GM12873 (cell line): ENCODE data around the gene INPP4B.

ENCODE experiments used
- TF ChIP-seq, protein P1 (sequence below): IDR thresholded peaks from 2 replicates; pipeline ENCODE4 v1.5.1; 2012; ENCODE audit warnings: low read depth, mild to moderate bottlenecking, moderate library complexity, low read length, control low read depth; ENCODE audit not compliant: insufficient read depth; ENCODE audit errors: missing control alignments

The INPP4B gene

DNA sequence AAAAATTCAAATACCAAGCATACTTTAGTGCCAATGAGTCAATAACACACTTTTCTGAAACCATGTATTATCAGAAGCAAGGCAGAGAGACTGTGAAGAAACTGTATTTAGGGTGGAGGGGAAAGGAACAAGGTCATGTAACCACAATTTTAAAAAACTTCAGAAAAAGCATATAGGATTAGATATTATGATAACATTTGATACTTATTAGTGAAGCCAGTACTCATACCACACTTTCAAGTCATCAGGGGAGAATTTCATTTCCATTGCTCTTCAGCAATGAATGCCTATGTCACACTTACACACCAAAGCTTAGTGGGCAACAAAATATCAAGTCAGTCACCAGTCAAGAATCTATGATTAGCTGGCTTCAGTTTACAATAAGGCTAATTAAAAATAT lies 607.5 kb downstream of the INPP4B start:
- TF ChIP-seq, protein P1, sequence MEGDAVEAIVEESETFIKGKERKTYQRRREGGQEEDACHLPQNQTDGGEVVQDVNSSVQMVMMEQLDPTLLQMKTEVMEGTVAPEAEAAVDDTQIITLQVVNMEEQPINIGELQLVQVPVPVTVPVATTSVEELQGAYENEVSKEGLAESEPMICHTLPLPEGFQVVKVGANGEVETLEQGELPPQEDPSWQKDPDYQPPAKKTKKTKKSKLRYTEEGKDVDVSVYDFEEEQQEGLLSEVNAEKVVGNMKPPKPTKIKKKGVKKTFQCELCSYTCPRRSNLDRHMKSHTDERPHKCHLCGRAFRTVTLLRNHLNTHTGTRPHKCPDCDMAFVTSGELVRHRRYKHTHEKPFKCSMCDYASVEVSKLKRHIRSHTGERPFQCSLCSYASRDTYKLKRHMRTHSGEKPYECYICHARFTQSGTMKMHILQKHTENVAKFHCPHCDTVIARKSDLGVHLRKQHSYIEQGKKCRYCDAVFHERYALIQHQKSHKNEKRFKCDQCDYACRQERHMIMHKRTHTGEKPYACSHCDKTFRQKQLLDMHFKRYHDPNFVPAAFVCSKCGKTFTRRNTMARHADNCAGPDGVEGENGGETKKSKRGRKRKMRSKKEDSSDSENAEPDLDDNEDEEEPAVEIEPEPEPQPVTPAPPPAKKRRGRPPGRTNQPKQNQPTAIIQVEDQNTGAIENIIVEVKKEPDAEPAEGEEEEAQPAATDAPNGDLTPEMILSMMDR: no peak

DNA sequence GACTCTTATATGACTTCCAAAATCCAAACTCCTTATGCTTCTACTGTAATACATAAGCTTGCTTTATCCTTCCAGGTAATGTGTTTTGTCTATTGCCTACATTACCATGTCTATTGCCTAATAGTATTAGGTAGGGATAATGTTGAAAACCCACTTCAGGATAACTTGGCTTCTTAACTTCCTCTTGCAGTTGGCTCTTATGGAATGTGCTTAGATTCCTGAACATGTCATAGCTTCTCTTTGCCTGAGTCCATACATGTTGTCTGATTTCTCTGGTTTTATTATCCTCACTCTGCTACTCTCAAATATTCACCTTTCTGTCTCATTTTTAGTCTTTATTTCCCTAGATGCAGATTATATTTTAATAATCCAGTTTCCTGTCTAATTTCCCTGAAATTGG lies 609.8 kb downstream of the INPP4B start:
- TF ChIP-seq, protein P1: no peak

DNA sequence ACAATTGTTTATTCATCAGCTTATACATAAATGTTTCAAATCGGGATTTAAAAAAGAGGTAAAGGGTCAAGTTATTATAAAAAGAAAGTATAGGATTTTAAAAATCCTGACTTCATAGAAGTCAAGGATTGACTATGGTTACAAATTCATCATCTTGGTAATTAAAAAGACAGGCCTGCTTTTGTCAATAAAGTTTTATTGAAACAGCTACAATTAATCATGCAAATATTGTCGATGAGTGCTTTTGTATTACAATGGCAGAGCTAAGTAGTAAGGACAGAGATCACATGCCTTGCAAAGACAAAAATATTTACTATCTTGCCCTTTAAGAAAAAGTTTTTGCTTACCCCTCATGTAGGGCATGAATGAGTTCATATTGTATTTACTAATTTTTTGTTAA lies 614.3 kb downstream of the INPP4B start:
- TF ChIP-seq, protein P1: no peak

DNA sequence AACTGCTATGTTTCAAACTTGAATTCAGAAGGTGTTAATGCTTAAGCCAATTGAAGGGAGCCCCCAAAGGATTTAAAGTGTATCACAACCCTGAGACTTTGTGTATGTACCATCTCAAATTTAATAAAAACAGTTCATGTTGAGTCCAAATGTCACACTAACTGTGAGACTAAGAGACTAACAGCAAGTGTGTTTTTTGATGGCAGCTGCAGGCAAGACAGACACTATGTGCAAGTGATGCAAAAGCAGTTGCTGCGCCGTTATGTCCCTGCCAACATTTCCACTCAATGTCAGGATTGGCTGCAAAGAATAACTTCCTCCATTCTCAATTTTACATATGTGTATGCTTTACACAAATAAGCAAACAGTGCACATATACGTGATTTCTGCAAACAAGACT lies 615.1 kb downstream of the INPP4B start:
- TF ChIP-seq, protein P1: no peak

DNA sequence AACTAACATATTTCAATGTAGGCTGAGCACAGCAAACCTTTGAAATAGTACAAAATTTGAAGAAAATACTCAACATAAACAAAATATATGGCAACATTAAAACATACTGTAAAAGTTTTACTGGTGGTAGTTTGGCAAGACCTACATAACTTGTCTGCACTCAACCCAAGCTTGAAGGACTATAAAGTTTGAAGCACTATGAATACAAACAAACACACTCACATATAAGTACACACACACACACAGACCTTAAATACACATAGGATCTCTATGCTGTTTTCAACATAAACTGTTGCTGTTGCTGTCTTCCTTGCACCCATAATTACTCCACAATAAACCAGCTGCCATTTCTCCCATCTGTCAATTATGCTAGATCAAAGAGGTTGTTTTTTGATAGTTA lies 620.1 kb downstream of the INPP4B start:
- TF ChIP-seq, protein P1: no peak

DNA sequence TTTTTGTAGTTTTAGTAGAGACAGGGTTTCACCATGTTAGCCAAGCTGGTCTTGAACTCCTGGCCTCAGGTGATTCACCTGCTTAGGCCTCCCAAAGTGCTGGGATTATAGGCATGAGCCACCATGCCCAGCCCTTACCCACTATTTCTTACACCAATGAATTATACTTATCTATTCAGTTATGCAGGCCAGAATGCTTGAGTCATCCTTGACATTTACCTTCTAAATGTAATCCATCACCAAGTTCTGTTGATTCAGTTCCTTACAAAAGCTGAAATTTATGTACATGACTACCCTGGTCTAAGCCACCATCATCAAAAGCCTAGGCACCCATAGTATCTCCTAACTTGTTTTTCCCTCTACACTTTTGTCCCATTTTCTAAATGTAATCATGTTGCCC lies 624.0 kb downstream of the INPP4B start:
- TF ChIP-seq, protein P1: no peak

DNA sequence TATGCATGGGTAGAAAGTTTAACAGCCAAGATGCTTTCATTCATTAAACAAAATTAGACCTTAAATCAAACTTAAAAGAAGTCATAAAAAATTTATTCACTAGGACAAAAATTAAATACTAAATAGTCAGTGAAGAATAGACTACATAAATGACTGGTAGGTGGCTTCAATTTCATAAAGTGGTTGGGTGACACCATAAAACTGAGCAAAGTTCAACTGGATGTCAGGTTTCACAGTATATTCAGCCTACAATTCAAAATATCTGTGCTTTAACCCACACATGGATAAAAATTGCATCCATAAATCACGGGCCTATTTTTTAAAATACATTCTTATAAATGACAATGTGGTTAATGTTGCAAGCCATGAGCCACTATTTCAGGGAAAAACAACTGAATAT lies 627.4 kb downstream of the INPP4B start:
- TF ChIP-seq, protein P1: no peak
